PC-9 (cell line): Measurements from ENCODE around the gene HS3ST2. TPM values are rescaled to one million over a fixed set of nuclear protein-coding genes. Genes with fewer than 3 reads are reported as not detected.

ENCODE experiments used
- BruUV-seq: library from RNA; stranded (reverse); fragments of 400-500 nt; replicated peaks from 2 replicates; lab custom pipeline; 2021; lab: Mats Ljungman, UMichigan
- CTCF ChIA-PET: fragments of 300-600 bp; sonication (Branson Sonifier 250); formaldehyde crosslinking; loops from one replicate; lab custom pipeline; 2022; ENCODE audit warnings: antibody characterized with exemption; lab: Charles Lee
- POLR2A ChIA-PET: fragments of 300-600 bp; sonication (Branson Sonifier 250); formaldehyde crosslinking; loops from one replicate; lab custom pipeline; 2022; ENCODE audit warnings: antibody characterized with exemption; ENCODE audit not compliant: unreplicated experiment; lab: Charles Lee
- DNase-seq, 2 experiments: peaks; one replicate each; pipeline versions ENCODE4 v3.0.0 to v3.0.0-alpha.2; 2015 to 2022; ENCODE audit warnings: mixed read lengths in 1 of 2
- H2AFZ ChIP-seq: fragments of 200-600 bp; sonication (generic); 2 replicates; pipeline ENCODE4 v1.8.1; 2017; ENCODE audit warnings: antibody characterized with exemption
- H3F3A ChIP-seq: fragments of 200-600 bp; sonication (generic); 2 replicates; pipeline ENCODE4 v1.8.1; 2017; ENCODE audit warnings: antibody characterized with exemption, mild to moderate bottlenecking, low read depth; ENCODE audit not compliant: insufficient read depth
- H3K27ac ChIP-seq: fragments of 200-600 bp; sonication (generic); 2 replicates; pipeline ENCODE4 v1.6.1; 2016; ENCODE audit warnings: mixed run types
- H3K27me3 ChIP-seq: fragments of 200-600 bp; sonication (generic); 2 replicates; pipeline ENCODE4 v1.6.1; 2016; ENCODE audit warnings: low read depth, mixed run types; ENCODE audit not compliant: insufficient read depth
- H3K36me3 ChIP-seq: fragments of 200-600 bp; sonication (generic); 2 replicates; pipeline ENCODE4 v1.6.1; 2016; ENCODE audit warnings: low read depth, mixed run types
- H3K4me1 ChIP-seq: fragments of 200-600 bp; sonication (generic); replicated peaks from 2 replicates; pipeline ENCODE4 v1.6.1; 2016; ENCODE audit warnings: mixed run types; ENCODE audit not compliant: insufficient read depth
- H3K4me2 ChIP-seq: fragments of 200-600 bp; sonication (generic); 2 replicates; pipeline ENCODE4 v1.6.1; 2017; ENCODE audit warnings: mixed run types
- H3K4me3 ChIP-seq: fragments of 200-600 bp; sonication (generic); 2 replicates; pipeline ENCODE4 v1.6.1; 2016; ENCODE audit warnings: mixed run types
- H3K79me2 ChIP-seq: fragments of 200-600 bp; sonication (generic); 2 replicates; pipeline ENCODE4 v1.6.1; 2017; ENCODE audit warnings: low read depth, mixed run types
- H3K9me2 ChIP-seq: fragments of 200-600 bp; sonication (generic); 2 replicates; pipeline ENCODE4 v1.8.1; 2017; ENCODE audit warnings: mild to moderate bottlenecking; ENCODE audit not compliant: insufficient read depth
- H3K9me3 ChIP-seq: fragments of 200-600 bp; sonication (generic); 2 replicates; pipeline ENCODE4 v1.8.1; 2016; ENCODE audit warnings: low read depth; ENCODE audit not compliant: insufficient read depth
- H4K20me1 ChIP-seq: fragments of 200-600 bp; sonication (generic); 2 replicates; pipeline ENCODE4 v1.8.1; 2017; ENCODE audit not compliant: insufficient read depth
- EZH2 ChIP-seq: fragments of 200-600 bp; sonication (generic); IDR thresholded peaks from 2 replicates; pipeline ENCODE4 v1.8.0; 2017; ENCODE audit warnings: antibody characterized with exemption, low read depth
- intact Hi-C: fragments of 100-400 bp; cut with micrococcal nuclease; formaldehyde crosslinking; loops from one replicate; pipeline ENCODE4 v1.10.0; 2022; ENCODE audit not compliant: unreplicated experiment
- total RNA-seq: library from RNA; stranded (reverse); gene quantifications from 2 replicates; pipeline ENCODE4 v1.2.3, GENCODE V29; 2021
- TF ChIP-seq, protein P1 (sequence below): fragments of 200-600 bp; sonication (generic); conservative IDR thresholded peaks from 2 replicates; pipeline ENCODE4 v1.6.1; 2017; ENCODE audit warnings: mixed run types, antibody characterized with exemption, mild to moderate bottlenecking, moderate library complexity

The HS3ST2 gene
- total RNA-seq, 1 experiment from 2014 or later = 1.1 TPM

GRCh38 chr16:22805326-22805725 lies 8.6 kb upstream of the HS3ST2 start:
- DNase-seq = no peak
- no peaks in the 10 kb centered on the region for H3K36me3 ChIP-seq
- no peak overlapping the region for H2AFZ ChIP-seq
- H3K4me3 ChIP-seq = no peak overlapping the region
- H3K9me3 ChIP-seq = no peaks in the 10 kb centered on the region
- ChIA-PET POLR2A (no interaction called here), CTCF (no interaction called here)
- H3K4me2 ChIP-seq = no peak overlapping the region
- no peaks in the 10 kb centered on the region for H3K4me1 ChIP-seq
- intact Hi-C loops = no loop called here
- no peak overlapping the region for H3K27ac ChIP-seq
- no peaks in the 10 kb centered on the region for H3K79me2 ChIP-seq
- H3K9me2 ChIP-seq = no peaks in the 10 kb centered on the region
- TF ChIP-seq EZH2 = no peak
- TF ChIP-seq, protein P1, sequence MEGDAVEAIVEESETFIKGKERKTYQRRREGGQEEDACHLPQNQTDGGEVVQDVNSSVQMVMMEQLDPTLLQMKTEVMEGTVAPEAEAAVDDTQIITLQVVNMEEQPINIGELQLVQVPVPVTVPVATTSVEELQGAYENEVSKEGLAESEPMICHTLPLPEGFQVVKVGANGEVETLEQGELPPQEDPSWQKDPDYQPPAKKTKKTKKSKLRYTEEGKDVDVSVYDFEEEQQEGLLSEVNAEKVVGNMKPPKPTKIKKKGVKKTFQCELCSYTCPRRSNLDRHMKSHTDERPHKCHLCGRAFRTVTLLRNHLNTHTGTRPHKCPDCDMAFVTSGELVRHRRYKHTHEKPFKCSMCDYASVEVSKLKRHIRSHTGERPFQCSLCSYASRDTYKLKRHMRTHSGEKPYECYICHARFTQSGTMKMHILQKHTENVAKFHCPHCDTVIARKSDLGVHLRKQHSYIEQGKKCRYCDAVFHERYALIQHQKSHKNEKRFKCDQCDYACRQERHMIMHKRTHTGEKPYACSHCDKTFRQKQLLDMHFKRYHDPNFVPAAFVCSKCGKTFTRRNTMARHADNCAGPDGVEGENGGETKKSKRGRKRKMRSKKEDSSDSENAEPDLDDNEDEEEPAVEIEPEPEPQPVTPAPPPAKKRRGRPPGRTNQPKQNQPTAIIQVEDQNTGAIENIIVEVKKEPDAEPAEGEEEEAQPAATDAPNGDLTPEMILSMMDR = no peak
- BruUV-seq = no TSS peak
- no peaks in the 10 kb centered on the region for H3F3A ChIP-seq
- H4K20me1 ChIP-seq = no peaks in the 10 kb centered on the region
- no peaks in the 10 kb centered on the region for H3K27me3 ChIP-seq

- H3K27ac ChIP-seq = no peak overlapping the region
- ChIA-PET POLR2A (no interaction called here), CTCF (no interaction called here)
- no peak overlapping the region for H3K4me2 ChIP-seq
- no peaks in the 10 kb centered on the region for H3K27me3 ChIP-seq
- no peaks in the 10 kb centered on the region for H3K4me1 ChIP-seq
- H3K79me2 ChIP-seq = no peaks in the 10 kb centered on the region
- no peak overlapping the region for H2AFZ ChIP-seq
- H3K36me3 ChIP-seq = no peaks in the 10 kb centered on the region
- no peaks in the 10 kb centered on the region; the same call in 1 of the 2 replicates for H3K9me2 ChIP-seq
- TF ChIP-seq, protein P1 = no peak
- TF ChIP-seq EZH2 = no peak
- no peaks in the 10 kb centered on the region for H3F3A ChIP-seq
- intact Hi-C loops = no loop called here
- no peak for DNase-seq
- H3K9me3 ChIP-seq = no peaks in the 10 kb centered on the region
- H3K4me3 ChIP-seq = no peak overlapping the region
- H4K20me1 ChIP-seq = no peaks in the 10 kb centered on the region
- BruUV-seq = no TSS peak
These were observed 7.2 kb upstream of the HS3ST2 start for GRCh38 chr16:22806811-22807210.

- Histone ChIP-seq H3K9me3 (no peaks in the 10 kb centered on the region), H3K36me3 (no peaks in the 10 kb centered on the region), H2AFZ (no peak overlapping the region), H3K27ac (no peak overlapping the region), H3K4me1 (no peaks in the 10 kb centered on the region), H3K4me2 (no peak overlapping the region), H3F3A (no peaks in the 10 kb centered on the region), H3K9me2 (no peaks in the 10 kb centered on the region; the same call in 1 of the 2 replicates), H3K79me2 (no peaks in the 10 kb centered on the region), H4K20me1 (no peaks in the 10 kb centered on the region), H3K4me3 (no peak overlapping the region), H3K27me3 (no peaks in the 10 kb centered on the region)
- POLR2A ChIA-PET = no interaction called here
- DNase-seq = no peak
- intact Hi-C loops = no loop called here
- TF ChIP-seq, protein P1 = no peak
- TF ChIP-seq EZH2 = no peak
- no TSS peak for BruUV-seq
- CTCF ChIA-PET = no interaction called here
These were observed 3.7 kb upstream of the HS3ST2 start for GRCh38 chr16:22810226-22810625.
